PC-9 (cell line): ENCODE results near the gene OR2V2. TPM values are rescaled to one million over a fixed set of nuclear protein-coding genes. Genes with fewer than 3 reads are reported as not detected.

ENCODE experiments used
- BruUV-seq: library from RNA; stranded (reverse); fragments of 400-500 nt; replicated peaks from 2 replicates; lab custom pipeline; 2021; lab: Mats Ljungman, UMichigan
- CTCF ChIA-PET: fragments of 300-600 bp; sonication (Branson Sonifier 250); formaldehyde crosslinking; loops from one replicate; lab custom pipeline; 2022; ENCODE audit warnings: antibody characterized with exemption; lab: Charles Lee
- POLR2A ChIA-PET: fragments of 300-600 bp; sonication (Branson Sonifier 250); formaldehyde crosslinking; loops from one replicate; lab custom pipeline; 2022; ENCODE audit warnings: antibody characterized with exemption; ENCODE audit not compliant: unreplicated experiment; lab: Charles Lee
- DNase-seq, 2 experiments: peaks; one replicate each; pipeline versions ENCODE4 v3.0.0 to v3.0.0-alpha.2; 2015 to 2022; ENCODE audit warnings: mixed read lengths in 1 of 2
- H2AFZ ChIP-seq: fragments of 200-600 bp; sonication (generic); 2 replicates; pipeline ENCODE4 v1.8.1; 2017; ENCODE audit warnings: antibody characterized with exemption
- H3F3A ChIP-seq: fragments of 200-600 bp; sonication (generic); 2 replicates; pipeline ENCODE4 v1.8.1; 2017; ENCODE audit warnings: antibody characterized with exemption, mild to moderate bottlenecking, low read depth; ENCODE audit not compliant: insufficient read depth
- H3K27ac ChIP-seq: fragments of 200-600 bp; sonication (generic); 2 replicates; pipeline ENCODE4 v1.6.1; 2016; ENCODE audit warnings: mixed run types
- H3K27me3 ChIP-seq: fragments of 200-600 bp; sonication (generic); 2 replicates; pipeline ENCODE4 v1.6.1; 2016; ENCODE audit warnings: low read depth, mixed run types; ENCODE audit not compliant: insufficient read depth
- H3K36me3 ChIP-seq: fragments of 200-600 bp; sonication (generic); 2 replicates; pipeline ENCODE4 v1.6.1; 2016; ENCODE audit warnings: low read depth, mixed run types
- H3K4me1 ChIP-seq: fragments of 200-600 bp; sonication (generic); replicated peaks from 2 replicates; pipeline ENCODE4 v1.6.1; 2016; ENCODE audit warnings: mixed run types; ENCODE audit not compliant: insufficient read depth
- H3K4me2 ChIP-seq: fragments of 200-600 bp; sonication (generic); 2 replicates; pipeline ENCODE4 v1.6.1; 2017; ENCODE audit warnings: mixed run types
- H3K4me3 ChIP-seq: fragments of 200-600 bp; sonication (generic); 2 replicates; pipeline ENCODE4 v1.6.1; 2016; ENCODE audit warnings: mixed run types
- H3K79me2 ChIP-seq: fragments of 200-600 bp; sonication (generic); 2 replicates; pipeline ENCODE4 v1.6.1; 2017; ENCODE audit warnings: low read depth, mixed run types
- H3K9me2 ChIP-seq: fragments of 200-600 bp; sonication (generic); 2 replicates; pipeline ENCODE4 v1.8.1; 2017; ENCODE audit warnings: mild to moderate bottlenecking; ENCODE audit not compliant: insufficient read depth
- H3K9me3 ChIP-seq: fragments of 200-600 bp; sonication (generic); 2 replicates; pipeline ENCODE4 v1.8.1; 2016; ENCODE audit warnings: low read depth; ENCODE audit not compliant: insufficient read depth
- H4K20me1 ChIP-seq: fragments of 200-600 bp; sonication (generic); 2 replicates; pipeline ENCODE4 v1.8.1; 2017; ENCODE audit not compliant: insufficient read depth
- CTCF ChIP-seq: fragments of 200-600 bp; sonication (generic); conservative IDR thresholded peaks from 2 replicates; pipeline ENCODE4 v1.6.1; 2017; ENCODE audit warnings: mixed run types, antibody characterized with exemption, mild to moderate bottlenecking, moderate library complexity
- EZH2 ChIP-seq: fragments of 200-600 bp; sonication (generic); IDR thresholded peaks from 2 replicates; pipeline ENCODE4 v1.8.0; 2017; ENCODE audit warnings: antibody characterized with exemption, low read depth
- intact Hi-C: fragments of 100-400 bp; cut with micrococcal nuclease; formaldehyde crosslinking; loops from one replicate; pipeline ENCODE4 v1.10.0; 2022; ENCODE audit not compliant: unreplicated experiment
- total RNA-seq: library from RNA; stranded (reverse); gene quantifications from 2 replicates; pipeline ENCODE4 v1.2.3, GENCODE V29; 2021

OR2V2 gene
- total RNA-seq, 1 experiment from 2014 or later, result not detected

DNA sequence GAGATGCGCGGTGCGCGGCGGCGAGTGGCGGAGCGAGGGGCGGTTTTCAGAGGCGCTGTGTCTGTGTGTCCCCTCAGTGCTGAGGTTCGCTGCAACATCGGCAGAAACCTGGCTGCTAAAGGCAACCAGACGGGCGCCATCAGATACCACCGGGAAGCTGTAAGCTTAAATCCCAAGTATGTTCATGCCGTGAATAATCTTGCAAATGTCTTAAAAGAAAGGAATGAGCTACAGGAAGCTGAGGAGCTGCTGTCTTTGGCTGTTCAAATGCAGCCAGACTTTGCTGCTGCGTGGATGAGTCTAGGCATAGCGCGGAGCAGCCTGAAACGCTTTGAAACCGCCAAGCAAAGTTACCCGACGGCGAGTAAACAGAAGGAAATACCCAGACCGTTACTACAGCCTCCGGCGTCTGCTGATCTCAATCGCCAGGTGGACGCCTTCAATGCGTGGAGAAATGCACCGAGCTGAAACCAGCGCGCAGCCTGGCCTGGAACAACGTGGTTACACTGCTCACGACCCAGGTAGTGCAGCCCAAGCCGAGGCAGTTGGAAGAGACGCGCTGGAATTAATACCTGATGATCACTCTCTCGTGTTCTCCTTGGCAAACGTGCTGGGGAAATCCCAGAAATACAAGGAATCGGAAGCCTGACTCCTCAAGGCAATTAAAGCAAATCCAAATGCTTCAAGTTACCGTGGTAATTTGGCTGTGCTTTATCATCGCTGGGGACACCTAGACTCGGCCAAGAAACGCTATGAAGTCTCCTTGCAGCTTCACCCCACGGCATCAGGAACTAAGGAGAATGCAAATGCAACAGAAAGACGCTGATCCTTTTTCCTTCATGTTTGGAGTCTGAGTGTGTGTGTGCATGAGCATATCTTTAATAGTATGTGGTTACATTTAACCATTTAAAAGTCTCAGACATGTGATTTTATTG, 32.3 kb upstream of the OR2V2 start:
- DNase-seq, result peak in 1 of 2 experiments; percentile 46
- CTCF ChIA-PET, result no interaction called here

GRCh38 chr5:181118369-181118768, 29.0 kb upstream of the OR2V2 start:
- Histone ChIP-seq H4K20me1 (no peaks in the 10 kb centered on the region), H3K27ac (no peak overlapping the region), H3K36me3 (no peaks in the 10 kb centered on the region), H3K27me3 (no peaks in the 10 kb centered on the region), H3K79me2 (no peaks in the 10 kb centered on the region), H3K4me2 (no peak overlapping the region), H3K4me3 (no peak overlapping the region), H3F3A (peaks cover 13% of the 10 kb centered on the region; the same call in 1 of the 2 replicates), H3K4me1 (peaks cover 22% of the 10 kb centered on the region), H3K9me3 (no peaks in the 10 kb centered on the region), H3K9me2 (no peaks in the 10 kb centered on the region), H2AFZ (no peak overlapping the region)
- no TSS peak for BruUV-seq
- ChIA-PET CTCF (no interaction called here), POLR2A (interaction anchor here (0.6 kb wide), 1 partner anchor 16 kb away, joined by 7 read pairs; no protein-coding TSS in a partner anchor)
- TF ChIP-seq CTCF (no peak), EZH2 (no peak)
- no peak for DNase-seq
- intact Hi-C loops, result no loop called here

More for the DNA sequence above, 32.3 kb upstream of the OR2V2 start:
- Histone ChIP-seq H3K27ac (no peak overlapping the region), H3K36me3 (no peaks in the 10 kb centered on the region), H3K9me2 (no peaks in the 10 kb centered on the region), H3K4me2 (no peak overlapping the region), H3K9me3 (no peaks in the 10 kb centered on the region), H3K4me1 (peaks cover 6% of the 10 kb centered on the region), H4K20me1 (no peaks in the 10 kb centered on the region), H3K79me2 (no peaks in the 10 kb centered on the region), H3F3A (peaks cover 4% of the 10 kb centered on the region; the same call in 1 of the 2 replicates), H3K27me3 (no peaks in the 10 kb centered on the region), H3K4me3 (no peak overlapping the region), H2AFZ (peak overlapping the region; percentile 49; the same call in 1 of the 2 replicates)
- POLR2A ChIA-PET, result interaction anchor here (0.8 kb wide), 1 partner anchor 31 kb away, joined by 7 read pairs; no protein-coding TSS in a partner anchor
- no TSS peak for BruUV-seq
- TF ChIP-seq CTCF, result no peak
- TF ChIP-seq EZH2, result no peak
- intact Hi-C loops, result no loop called here

- H3K9me2 ChIP-seq, result no peaks in the 10 kb centered on the region
- H3K4me2 ChIP-seq, result no peak overlapping the region
- ChIA-PET POLR2A (no interaction called here), CTCF (no interaction called here)
- H3K4me3 ChIP-seq, result no peak overlapping the region
- no peaks in the 10 kb centered on the region for H3K36me3 ChIP-seq
- no peaks in the 10 kb centered on the region for H3K9me3 ChIP-seq
- intact Hi-C loops, result no loop called here
- no TSS peak for BruUV-seq
- peaks cover 22% of the 10 kb centered on the region for H3K4me1 ChIP-seq
- no peaks in the 10 kb centered on the region for H3K27me3 ChIP-seq
- H2AFZ ChIP-seq, result no peak overlapping the region
- H3K27ac ChIP-seq, result no peak overlapping the region
- TF ChIP-seq EZH2 (no peak), CTCF (no peak)
- peaks cover 13% of the 10 kb centered on the region; the same call in 1 of the 2 replicates for H3F3A ChIP-seq
- H3K79me2 ChIP-seq, result no peaks in the 10 kb centered on the region
- DNase-seq, result no peak
- no peaks in the 10 kb centered on the region for H4K20me1 ChIP-seq
These were observed 28.3 kb upstream of the OR2V2 start for GRCh38 chr5:181119105-181119504.
